B cell (primary cell): ENCODE data around the gene LIPE. TPM values are rescaled to one million over a fixed set of nuclear protein-coding genes. Genes with fewer than 3 reads are reported as not detected.

ENCODE experiments used
- ATAC-seq: fragments of 200-7000 bp; cut with Tn5 transposase; one replicate; pipeline ENCODE4 v1.10.0; 2021; ENCODE audit warnings: low read depth, mild to moderate bottlenecking, moderate number of reproducible peaks, moderate library complexity
- CTCF ChIA-PET: fragments of 350-600 bp; sonication (Branson Sonifier 250); formaldehyde crosslinking; loops from one replicate; lab custom pipeline; 2021; ENCODE audit warnings: antibody characterized with exemption, inconsistent platforms; lab: Charles Lee
- POLR2A ChIA-PET: fragments of 350-600 bp; sonication (Branson Sonifier 250); formaldehyde crosslinking; loops from one replicate; lab custom pipeline; 2021; ENCODE audit warnings: antibody characterized with exemption; lab: Charles Lee
- DNase-seq: peaks from one replicate; pipeline ENCODE4 v3.0.0; 2013
- H2AFZ ChIP-seq: 2 replicates; pipeline ENCODE4 v1.6.1; 2012; ENCODE audit warnings: mild to moderate bottlenecking, low read depth, low read length; ENCODE audit not compliant: insufficient read depth, poor library complexity, severe bottlenecking
- H3K27ac ChIP-seq, 2 donors: 1 replicate in 1 of 2; 2 replicates in 1 of 2; pipeline ENCODE4 v1.5.1; 2012 to 2013; ENCODE audit warnings: low read length in 2 of 2, mild to moderate bottlenecking in 2 of 2, moderate library complexity in 1 of 2
- H3K27me3 ChIP-seq, 4 experiments: fragments of 200-600 bp in 1 of 4; sonication (generic) in 1 of 4; replicated peaks in 1 of 4; 1 replicate in 2 of 4; 2 replicates in 2 of 4; pipeline versions ENCODE4 v1.6.1 to v1.7.0; 2013 to 2016; ENCODE audit warnings: low read length in 3 of 4, mild to moderate bottlenecking in 2 of 4, mixed read lengths in 1 of 4, moderate library complexity in 1 of 4; ENCODE audit not compliant: insufficient read depth in 4 of 4, control insufficient read depth in 3 of 4; ENCODE audit errors: control extremely low read depth in 1 of 4
- H3K36me3 ChIP-seq, 2 experiments: replicated peaks in 1 of 2; 1 replicate in 1 of 2; 2 replicates in 1 of 2; pipeline versions ENCODE4 v1.6.1 to v1.7.1; 2013; ENCODE audit warnings: low read length in 1 of 2; ENCODE audit not compliant: insufficient read depth in 2 of 2, control insufficient read depth in 1 of 2; ENCODE audit errors: control extremely low read depth in 1 of 2, extremely low read depth in 1 of 2
- H3K4me1 ChIP-seq, 2 donors: fragments of 200-600 bp in 1 of 2; sonication (generic) in 1 of 2; 1 replicate in 1 of 2; 2 replicates in 1 of 2; pipeline versions ENCODE4 v1.5.1 to v1.6.1; 2013 to 2017; ENCODE audit warnings: low read length in 2 of 2; ENCODE audit not compliant: control insufficient read depth in 2 of 2, insufficient read depth in 2 of 2
- H3K4me2 ChIP-seq: replicated peaks from 2 replicates; pipeline ENCODE3; 2012; ENCODE audit warnings: mild to moderate bottlenecking, low read depth, low read length; ENCODE audit not compliant: poor library complexity, severe bottlenecking
- H3K4me3 ChIP-seq, 5 experiments: fragments of 200-600 bp in 1 of 5; sonication (generic) in 1 of 5; 1 replicate in 3 of 5; 2 replicates in 2 of 5; pipeline versions ENCODE4 v1.5.1 to v1.7.0; 2011 to 2016; ENCODE audit warnings: low read length in 4 of 5, mild to moderate bottlenecking in 4 of 5, low read depth in 2 of 5, control low read depth in 1 of 5, moderate library complexity in 1 of 5; ENCODE audit not compliant: insufficient read depth in 1 of 5; ENCODE audit errors: control extremely low read depth in 1 of 5, extremely low read depth in 1 of 5
- H3K79me2 ChIP-seq: fragments of 200-600 bp; sonication (generic); one replicate; pipeline ENCODE4 v1.6.0; 2016; ENCODE audit warnings: low read length; ENCODE audit not compliant: control insufficient read depth, insufficient read depth
- H3K9ac ChIP-seq: fragments of 200-600 bp; sonication (generic); 2 replicates; pipeline ENCODE4 v1.6.1; 2017; ENCODE audit warnings: mild to moderate bottlenecking, low read length, moderate library complexity
- H3K9me3 ChIP-seq, 3 donors: one replicate each; pipeline versions ENCODE4 v1.6.1 to v1.7.1; 2013; ENCODE audit warnings: low read length in 2 of 3; ENCODE audit not compliant: control insufficient read depth in 2 of 3, insufficient read depth in 1 of 3; ENCODE audit errors: control extremely low read depth in 1 of 3
- H4K20me1 ChIP-seq: 2 replicates; pipeline ENCODE4 v1.6.0; 2012; ENCODE audit warnings: mild to moderate bottlenecking, low read length; ENCODE audit not compliant: insufficient read depth, control insufficient read depth, poor library complexity, severe bottlenecking
- H3K27ac Mint-ChIP-seq: one replicate; pipeline ENCODE4 v1.8.0; 2021; ENCODE audit warnings: mixed read lengths
- H3K27me3 Mint-ChIP-seq: one replicate; pipeline ENCODE4 v1.8.0; 2021; ENCODE audit warnings: mixed read lengths
- H3K4me1 Mint-ChIP-seq: one replicate; pipeline ENCODE4 v1.8.0; 2021; ENCODE audit warnings: mixed read lengths
- H3K4me3 Mint-ChIP-seq: one replicate; pipeline ENCODE4 v1.8.0; 2021; ENCODE audit warnings: mixed read lengths
- H3K9me3 Mint-ChIP-seq: one replicate; pipeline ENCODE4 v1.8.0; 2022; ENCODE audit warnings: mixed read lengths; ENCODE audit not compliant: insufficient read depth
- CTCF ChIP-seq: fragments of 200-600 bp; IDR thresholded peaks from one replicate; pipeline ENCODE4 v1.8.0; 2022; ENCODE audit warnings: antibody characterized with exemption, mild to moderate bottlenecking
- EZH2 ChIP-seq: IDR thresholded peaks from 2 replicates; pipeline ENCODE4 v1.6.1; 2012; ENCODE audit warnings: borderline replicate concordance, low read depth, mild to moderate bottlenecking, moderate library complexity, low read length; ENCODE audit not compliant: insufficient read depth, poor library complexity, severe bottlenecking
- WGBS: methylation state at CpG from one replicate; pipeline ENCODE4 v1.1.5; 2013; ENCODE audit warnings: missing lambda C conversion rate; ENCODE audit not compliant: insufficient coverage; 5-methylcytosine and 5-hydroxymethylcytosine counted together
- intact Hi-C: fragments of 100-400 bp; cut with micrococcal nuclease; formaldehyde crosslinking; loops from one replicate; pipeline ENCODE4 v1.10.0; 2022
- polyA plus RNA-seq: library from polyadenylated mRNA; depleted of rRNA; stranded (reverse); fragments of >200 nt; gene quantifications from 2 replicates; pipeline ENCODE4 v1.2.3, GENCODE V29; 2012
- total RNA-seq, 2 donors: library from RNA; stranded (reverse); fragments of 120-200 nt in 1 of 2; gene quantifications; 1 replicate in 1 of 2; 2 replicates in 1 of 2; pipeline versions ENCODE4 v1.2.3 to v1.2.4, GENCODE V29; 2013 to 2022

LIPE gene
- total and polyA plus RNA-seq, 2 donors (not counting 1 experiment from before 2014, with no cell fraction given), result 46.9 to 49.4 TPM

DNA sequence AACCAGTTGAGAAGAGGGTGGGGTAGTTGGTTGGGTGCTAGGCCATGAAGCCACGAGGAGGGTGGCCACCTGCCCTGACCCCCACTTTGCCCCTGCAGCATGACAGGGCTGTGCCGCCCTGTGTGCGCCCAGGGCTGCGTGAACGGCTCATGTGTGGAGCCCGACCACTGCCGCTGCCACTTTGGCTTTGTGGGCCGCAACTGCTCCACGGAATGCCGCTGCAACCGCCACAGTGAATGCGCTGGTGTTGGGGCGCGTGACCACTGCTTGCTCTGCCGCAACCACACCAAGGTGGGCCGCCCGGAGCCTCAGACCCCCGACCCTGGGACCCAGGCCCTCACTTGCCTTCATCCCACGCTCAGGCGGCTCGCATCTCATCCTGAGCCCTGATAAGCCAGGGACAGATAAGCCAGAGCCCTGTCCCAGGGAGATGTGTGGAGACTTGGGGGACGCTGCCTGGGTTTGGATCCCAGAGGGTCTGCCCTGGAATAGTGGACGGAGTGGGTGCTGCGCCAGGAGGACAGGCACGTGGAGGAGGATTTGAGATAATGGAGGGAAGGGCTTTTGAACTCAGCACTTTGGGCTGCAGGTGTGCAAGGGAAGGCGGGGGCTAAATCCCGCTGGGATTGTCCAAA, 57.6 kb downstream of the LIPE start:
- no peak overlapping the region for H3K9ac ChIP-seq
- no peaks in the 10 kb centered on the region for H3K9me3 ChIP-seq
- ATAC-seq, result no peak
- ChIA-PET POLR2A (no interaction called here), CTCF (no interaction called here)
- Mint-ChIP-seq H3K9me3 (no peaks in the 10 kb centered on the region), H3K4me3 (no peak overlapping the region), H3K27me3 (no peaks in the 10 kb centered on the region), H3K4me1 (peaks cover 42% of the 10 kb centered on the region), H3K27ac (no peak overlapping the region)
- no peak for TF ChIP-seq CTCF
- no peak for TF ChIP-seq EZH2
- H3K27ac ChIP-seq, result no peak overlapping the region
- no peak overlapping the region for H3K4me2 ChIP-seq
- no peak overlapping the region for H2AFZ ChIP-seq
- no peak overlapping the region for H3K4me3 ChIP-seq
- H3K36me3 ChIP-seq, result no peaks in the 10 kb centered on the region
- no peaks in the 10 kb centered on the region for H3K27me3 ChIP-seq
- WGBS, result 98% methylated on average over 25 of the region's 27 CpGs
- peaks cover 13% of the 10 kb centered on the region for H3K79me2 ChIP-seq
- no peaks in the 10 kb centered on the region for H4K20me1 ChIP-seq
- no peak for DNase-seq
- H3K4me1 ChIP-seq, result peaks cover 34 to 49% of the 10 kb centered on the region in 2 donors
- intact Hi-C loops, result no loop called here

DNA sequence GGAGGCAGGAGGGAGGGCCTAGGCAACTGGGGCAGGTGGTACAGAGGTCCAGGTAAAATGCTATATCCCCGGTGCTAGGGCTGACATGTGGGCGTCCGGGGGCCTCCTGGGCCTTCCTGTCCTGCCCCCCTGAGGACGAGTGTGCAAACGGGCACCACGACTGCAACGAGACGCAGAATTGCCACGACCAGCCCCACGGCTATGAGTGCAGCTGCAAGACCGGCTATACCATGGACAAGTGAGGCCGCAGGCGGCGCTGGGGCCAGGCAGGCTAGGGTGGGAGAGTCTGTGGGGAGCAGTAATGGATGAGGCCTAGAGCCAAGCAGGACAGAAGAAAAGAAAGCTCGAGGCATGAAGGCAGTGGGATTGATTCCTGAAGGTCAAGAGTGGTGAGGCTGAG, 58.4 kb downstream of the LIPE start:
- intact Hi-C loops, result no loop called here
- no peak for DNase-seq
- Histone ChIP-seq H3K79me2 (peaks cover 13% of the 10 kb centered on the region), H3K4me1 (peaks cover 42 to 57% of the 10 kb centered on the region in 2 donors), H3K9me3 (peaks cover 0 to 8% (median 7%) of the 10 kb centered on the region in 3 donors), H3K4me2 (no peak overlapping the region), H3K9ac (no peak overlapping the region), H2AFZ (no peak overlapping the region), H3K36me3 (no peaks in the 10 kb centered on the region), H3K27ac (no peak overlapping the region), H3K4me3 (no peak overlapping the region), H3K27me3 (no peaks in the 10 kb centered on the region), H4K20me1 (no peaks in the 10 kb centered on the region)
- ChIA-PET CTCF (no interaction called here), POLR2A (interaction anchor here (0.6 kb wide), 1 partner anchor 272 kb away, joined by 4 read pairs; no protein-coding TSS in a partner anchor)
- H3K4me1 Mint-ChIP-seq, result peaks cover 49% of the 10 kb centered on the region
- ATAC-seq, result no peak
- H3K27me3 Mint-ChIP-seq, result no peaks in the 10 kb centered on the region
- no peak overlapping the region for H3K4me3 Mint-ChIP-seq
- no peak overlapping the region for H3K27ac Mint-ChIP-seq
- 96% methylated on average over 15 of the region's 15 CpGs for WGBS
- TF ChIP-seq CTCF (no peak), EZH2 (no peak)
- H3K9me3 Mint-ChIP-seq, result no peaks in the 10 kb centered on the region
